NCI-H1436 treated with DMSO at 0.1 percent for 48 hours (cell line): Measurements from ENCODE around the gene RNF180.
"Not testable (repeated sequence)": the region's sequence is repeated elsewhere in the genome, so short reads cannot be mapped to it uniquely, and the experiment has no call there.

Source experiments
- DNase-seq: peaks from one replicate; lab custom pipeline; 2025; lab: John Stamatoyannopoulos, UW

Gene RNF180

GRCh38 chr5:64285188-64286130 lies 119.8 kb downstream of the RNF180 start:
- no peak for DNase-seq

GRCh38 chr5:64286381-64286780 lies 120.7 kb downstream of the RNF180 start:
- DNase-seq = no peak

GRCh38 chr5:64288496-64288895 lies 122.9 kb downstream of the RNF180 start:
- DNase-seq = not testable (repeated sequence)

- no peak for DNase-seq
These were observed 127.1 kb downstream of the RNF180 start for GRCh38 chr5:64292611-64293215.

GRCh38 chr5:64295101-64295500 lies 129.5 kb downstream of the RNF180 start:
- DNase-seq = no peak

GRCh38 chr5:64298586-64298985 lies 132.9 kb downstream of the RNF180 start:
- DNase-seq = no peak

GRCh38 chr5:64299805-64300204 lies 134.2 kb downstream of the RNF180 start:
- no peak for DNase-seq

- no peak for DNase-seq
These were observed 135.9 kb downstream of the RNF180 start for GRCh38 chr5:64301566-64301965.

GRCh38 chr5:64308135-64308534 lies 142.5 kb downstream of the RNF180 start:
- DNase-seq = no peak

- no peak for DNase-seq
These were observed 146.8 kb downstream of the RNF180 start for GRCh38 chr5:64312491-64312890.

GRCh38 chr5:64315778-64316177 lies 150.1 kb downstream of the RNF180 start:
- DNase-seq = no peak

GRCh38 chr5:64318175-64318574 lies 152.5 kb downstream of the RNF180 start:
- DNase-seq = no peak

GRCh38 chr5:64323591-64323990 lies 157.9 kb downstream of the RNF180 start:
- DNase-seq = no peak

- DNase-seq = no peak
These were observed 165.1 kb downstream of the RNF180 start for GRCh38 chr5:64330728-64331231.

GRCh38 chr5:64331597-64332277 lies 166.1 kb downstream of the RNF180 start:
- DNase-seq = no peak

- no peak for DNase-seq
These were observed 168.2 kb downstream of the RNF180 start for GRCh38 chr5:64333886-64334285.

- DNase-seq = no peak
These were observed 174.1 kb downstream of the RNF180 start for GRCh38 chr5:64339769-64340168.

GRCh38 chr5:64340293-64340692 lies 174.7 kb downstream of the RNF180 start:
- no peak for DNase-seq

- no peak for DNase-seq
These were observed 175.7 kb downstream of the RNF180 start for GRCh38 chr5:64341340-64341739.

- DNase-seq = no peak
These were observed 178.9 kb downstream of the RNF180 start for GRCh38 chr5:64344501-64344900.

GRCh38 chr5:64347309-64347708 lies 181.7 kb downstream of the RNF180 start:
- DNase-seq = no peak

GRCh38 chr5:64364426-64364825 lies 198.8 kb downstream of the RNF180 start:
- DNase-seq = no peak

GRCh38 chr5:64384765-64385164 lies 219.1 kb downstream of the RNF180 start:
- no peak for DNase-seq
